GM19238 (cell line): ENCODE results near the gene EPHA5.

Source experiments
- DNase-seq: peaks from one replicate; pipeline ENCODE4 v3.0.0; 2011; ENCODE audit warnings: low spot score; ENCODE audit not compliant: insufficient read length

Gene EPHA5

GRCh38 chr4:65635051-65635821, 35.1 kb downstream of the EPHA5 start:
- DNase-seq, result no peak

GRCh38 chr4:65624651-65625050, 45.6 kb downstream of the EPHA5 start:
- DNase-seq, result no peak

- DNase-seq, result no peak
These were observed 46.8 kb downstream of the EPHA5 start for GRCh38 chr4:65623506-65623905.

- no peak for DNase-seq
These were observed 52.9 kb downstream of the EPHA5 start for GRCh38 chr4:65617416-65617815.

GRCh38 chr4:65604515-65604914, 65.8 kb downstream of the EPHA5 start:
- no peak for DNase-seq

- no peak for DNase-seq
These were observed 69.6 kb downstream of the EPHA5 start for GRCh38 chr4:65600656-65601055.

- no peak for DNase-seq
These were observed 70.9 kb downstream of the EPHA5 start for GRCh38 chr4:65599340-65599739.

GRCh38 chr4:65597697-65598096, 72.6 kb downstream of the EPHA5 start:
- DNase-seq, result no peak

GRCh38 chr4:65592089-65592488, 78.2 kb downstream of the EPHA5 start:
- no peak for DNase-seq

GRCh38 chr4:65589921-65590320, 80.4 kb downstream of the EPHA5 start:
- DNase-seq, result no peak

GRCh38 chr4:65589331-65589730, 81.0 kb downstream of the EPHA5 start:
- no peak for DNase-seq

GRCh38 chr4:65580551-65580950, 89.7 kb downstream of the EPHA5 start:
- DNase-seq, result no peak

GRCh38 chr4:65566473-65566872, 103.8 kb downstream of the EPHA5 start:
- no peak for DNase-seq

GRCh38 chr4:65561164-65561563, 109.1 kb downstream of the EPHA5 start:
- no peak for DNase-seq

- no peak for DNase-seq
These were observed 111.0 kb downstream of the EPHA5 start for GRCh38 chr4:65559270-65559669.

- no peak for DNase-seq
These were observed 118.2 kb downstream of the EPHA5 start for GRCh38 chr4:65552057-65552456.

GRCh38 chr4:65550500-65550899, 119.8 kb downstream of the EPHA5 start:
- DNase-seq, result no peak

- no peak for DNase-seq
These were observed 123.3 kb downstream of the EPHA5 start for GRCh38 chr4:65546882-65547416.

GRCh38 chr4:65538571-65538970, 131.7 kb downstream of the EPHA5 start:
- no peak for DNase-seq

GRCh38 chr4:65535113-65535512, 135.2 kb downstream of the EPHA5 start:
- no peak for DNase-seq

- DNase-seq, result no peak
These were observed 148.6 kb downstream of the EPHA5 start for GRCh38 chr4:65521666-65522065.

- no peak for DNase-seq
These were observed 154.6 kb downstream of the EPHA5 start for GRCh38 chr4:65515646-65516045.

- no peak for DNase-seq
These were observed 159.3 kb downstream of the EPHA5 start for GRCh38 chr4:65510976-65511375.
